HG03108 (cell line): Measurements from ENCODE around the gene ERICH4.
A peak's percentile ranks its signal among the peaks of the same experiment; 100 is the strongest.
"Not testable (repeated sequence)": the region's sequence is repeated elsewhere in the genome, so short reads cannot be mapped to it uniquely, and the experiment has no call there.

Experiments
- ATAC-seq: cut with Tn5 transposase; IDR thresholded peaks from one replicate; pipeline ENCODE4 v1.9.1; 2021; ENCODE audit warnings: moderate library complexity; ENCODE audit not compliant: unreplicated experiment

ERICH4 gene

DNA sequence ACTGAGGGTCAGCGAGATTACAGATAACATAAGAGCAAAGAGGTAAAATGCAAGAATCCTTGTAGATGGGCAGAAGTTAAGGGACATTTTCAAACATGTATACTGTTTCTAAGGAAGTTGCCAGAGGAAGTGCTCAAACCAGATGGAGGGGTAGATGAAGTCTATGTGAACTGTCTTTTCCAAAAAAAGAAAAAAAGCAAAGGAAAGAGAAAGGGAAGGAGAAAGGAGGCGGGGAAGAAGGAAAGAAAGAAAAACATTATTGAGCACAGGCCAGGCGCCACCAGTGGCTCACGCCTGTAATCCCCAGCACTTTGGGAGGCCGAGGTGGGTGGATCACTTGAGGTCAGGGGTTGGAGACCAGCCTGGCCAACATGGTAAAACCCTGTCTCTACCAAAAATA is 8.5 kb upstream of the ERICH4 start:
- no peak for ATAC-seq

DNA sequence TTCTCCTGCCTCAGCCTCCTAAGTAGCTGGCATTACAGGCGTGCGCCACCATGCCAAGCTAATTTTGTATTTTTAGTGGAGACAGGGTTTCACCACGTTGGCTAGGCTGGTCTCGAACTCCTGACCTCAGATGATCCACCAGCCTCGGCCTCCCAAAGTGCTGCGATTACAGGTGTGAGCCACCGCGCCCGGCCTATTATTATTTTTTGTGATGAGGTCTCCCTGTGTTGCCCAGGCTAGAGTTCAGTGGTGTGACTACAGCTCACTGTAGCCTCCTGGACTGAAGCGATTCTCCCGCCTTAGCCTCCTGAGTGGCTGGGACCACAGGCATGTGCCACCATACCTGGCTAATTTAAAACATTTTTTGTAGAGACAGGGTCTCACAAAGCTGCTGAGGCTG is 7.6 kb upstream of the ERICH4 start:
- not testable (repeated sequence) for ATAC-seq

DNA sequence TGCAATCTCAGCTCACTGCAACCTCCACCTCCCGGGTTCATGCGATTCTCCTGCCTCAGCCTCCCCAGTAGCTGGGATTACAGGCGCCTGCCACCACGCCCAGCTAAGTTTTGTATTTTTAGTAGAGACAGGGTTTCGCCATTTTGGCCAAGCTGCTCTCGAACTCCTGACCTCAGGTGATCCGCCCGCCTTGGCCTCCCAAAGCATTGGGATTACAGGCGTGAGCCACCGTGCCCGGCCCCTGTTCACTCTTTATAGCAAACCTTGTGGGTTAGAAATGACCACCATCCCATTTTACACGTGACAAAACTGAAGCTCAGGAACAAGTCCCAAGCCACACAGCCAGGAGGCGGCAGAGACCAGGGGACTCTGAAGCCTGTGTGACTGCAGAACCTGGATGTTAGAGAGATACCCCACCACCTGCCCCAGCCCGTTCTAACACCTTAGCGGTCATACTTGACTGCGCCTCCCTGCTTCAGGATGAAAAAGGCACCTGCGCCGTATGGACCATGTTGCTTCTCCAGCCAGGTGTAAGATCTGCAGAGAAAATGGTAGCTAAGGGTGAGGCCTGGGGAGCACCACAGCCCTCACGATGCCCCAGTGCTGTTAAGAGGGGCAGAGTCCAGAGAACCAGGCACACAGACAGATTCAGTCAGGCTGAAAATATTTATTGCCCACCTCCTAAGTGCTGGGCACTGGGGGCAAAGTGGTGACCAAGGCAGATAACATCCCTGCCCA is 6.9 kb upstream of the ERICH4 start:
- ATAC-seq = no peak

DNA sequence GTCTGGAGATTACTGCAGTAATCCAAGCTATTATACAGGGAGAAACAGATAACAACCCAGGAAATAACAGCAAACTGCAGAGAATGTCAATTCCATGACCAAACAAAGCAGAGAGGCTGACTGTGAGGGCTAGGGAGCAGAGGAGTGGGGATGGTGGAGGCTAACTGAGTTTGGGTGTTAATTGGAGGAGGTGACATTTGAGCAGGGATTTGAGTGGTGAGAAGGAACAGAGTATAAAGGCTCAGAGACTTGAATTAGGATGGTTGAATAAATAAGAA is 6.3 kb upstream of the ERICH4 start:
- no peak for ATAC-seq

DNA sequence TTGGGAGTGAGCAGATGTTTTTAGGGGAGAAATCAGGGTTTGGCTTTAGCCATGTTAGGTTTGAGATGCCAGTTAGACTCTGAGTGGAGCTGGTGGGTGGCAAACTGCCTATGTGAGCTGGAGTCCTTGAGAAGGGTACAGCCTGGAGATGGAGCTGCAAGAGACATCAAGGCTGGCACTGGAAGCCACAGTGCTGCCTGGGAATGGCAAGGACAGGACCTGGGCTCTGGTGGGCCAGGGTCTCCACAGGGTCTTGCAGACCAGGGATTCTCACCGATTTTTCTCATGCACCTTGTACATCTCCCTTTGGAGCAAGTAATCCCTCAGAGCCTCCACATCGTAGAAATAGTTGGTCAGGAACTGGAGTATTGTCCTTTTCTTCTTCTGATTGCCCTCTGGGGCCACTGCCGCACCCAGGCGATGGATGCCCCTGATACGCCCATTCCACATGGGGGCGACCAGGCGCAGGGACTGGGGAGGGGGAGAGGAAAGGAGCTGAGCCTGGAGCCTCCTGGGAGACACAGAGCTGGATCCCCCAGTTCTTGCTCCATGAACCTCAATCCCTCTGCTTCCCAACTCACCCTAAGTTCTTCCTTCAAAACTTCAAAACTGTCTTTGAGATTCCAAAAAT is 4.9 kb upstream of the ERICH4 start:
- no peak for ATAC-seq

DNA sequence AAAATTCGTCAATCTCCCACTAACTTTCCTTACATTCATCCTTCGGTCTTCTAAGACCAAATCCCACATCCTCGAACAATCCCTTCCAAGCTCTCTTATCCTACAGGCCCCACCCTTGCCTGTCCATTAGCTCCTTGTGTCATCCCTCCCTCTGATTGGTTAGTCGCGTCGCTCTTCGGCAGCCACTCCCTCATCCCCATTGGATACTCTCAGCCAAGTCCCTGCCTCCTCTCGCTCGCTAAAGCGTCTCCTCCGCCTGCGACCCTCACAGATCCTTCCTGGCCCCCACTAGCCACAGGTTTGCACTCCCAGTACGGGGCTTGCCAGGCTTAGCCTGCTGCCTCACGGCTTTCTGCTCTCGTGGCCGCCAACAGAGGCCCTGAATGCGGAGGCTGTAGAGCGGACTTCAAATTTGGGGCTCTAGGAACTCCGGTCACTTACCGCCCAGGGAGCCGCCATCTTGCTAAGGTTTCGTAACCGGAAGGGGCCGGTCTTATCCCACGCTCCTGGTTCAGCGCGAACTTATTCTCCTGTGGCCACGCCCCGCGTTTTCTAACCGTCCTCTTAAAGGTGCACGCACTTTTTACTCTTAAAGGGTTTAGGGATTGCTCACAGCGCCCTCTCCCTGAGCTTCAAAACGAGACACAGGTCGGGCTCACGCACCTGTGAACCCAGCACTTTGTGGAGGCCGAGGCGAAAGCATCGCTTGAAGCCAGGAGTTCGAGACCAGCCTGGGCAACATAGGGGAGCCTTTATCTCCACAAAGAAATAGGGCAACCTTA is 3.3 kb upstream of the ERICH4 start, which contains the start of gene DMAC2:
Gene DMAC2, minus strand, starts transcription at position 472 of the 782 bp plus-strand sequence. Its CDS starts 13 bp downstream, at position 459.
- ATAC-seq = peak; percentile 91

DNA sequence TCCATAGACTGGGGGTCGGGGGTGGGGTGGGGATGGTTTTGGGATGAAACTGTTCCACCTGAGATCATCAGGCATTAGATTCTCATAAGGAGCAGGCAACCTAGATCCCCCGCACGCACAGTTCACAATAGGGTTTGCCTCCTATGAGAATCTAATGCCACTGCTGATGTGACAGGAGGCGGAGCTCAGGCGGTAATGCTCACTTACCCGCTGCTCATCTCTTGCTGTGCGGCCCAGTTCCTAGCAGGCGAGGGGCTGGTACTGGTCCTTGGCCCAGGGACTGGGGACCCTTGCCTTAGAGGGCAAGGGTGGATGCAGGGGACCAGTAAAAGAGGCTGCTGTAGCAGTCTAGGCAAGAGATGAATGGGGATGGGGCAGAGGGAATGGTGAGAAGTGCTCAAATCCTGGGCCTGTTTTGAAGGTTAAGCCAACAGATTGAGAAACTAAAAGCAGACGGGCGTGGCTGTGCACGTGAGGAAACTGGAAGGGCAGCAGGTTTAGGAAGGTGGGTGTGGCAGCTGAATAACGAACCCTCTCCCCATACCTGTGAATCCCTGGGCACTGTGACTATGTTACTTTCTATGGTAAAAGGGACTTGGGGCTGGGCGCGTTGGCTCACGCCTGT is 1.5 kb upstream of the ERICH4 start:
- no peak for ATAC-seq

DNA sequence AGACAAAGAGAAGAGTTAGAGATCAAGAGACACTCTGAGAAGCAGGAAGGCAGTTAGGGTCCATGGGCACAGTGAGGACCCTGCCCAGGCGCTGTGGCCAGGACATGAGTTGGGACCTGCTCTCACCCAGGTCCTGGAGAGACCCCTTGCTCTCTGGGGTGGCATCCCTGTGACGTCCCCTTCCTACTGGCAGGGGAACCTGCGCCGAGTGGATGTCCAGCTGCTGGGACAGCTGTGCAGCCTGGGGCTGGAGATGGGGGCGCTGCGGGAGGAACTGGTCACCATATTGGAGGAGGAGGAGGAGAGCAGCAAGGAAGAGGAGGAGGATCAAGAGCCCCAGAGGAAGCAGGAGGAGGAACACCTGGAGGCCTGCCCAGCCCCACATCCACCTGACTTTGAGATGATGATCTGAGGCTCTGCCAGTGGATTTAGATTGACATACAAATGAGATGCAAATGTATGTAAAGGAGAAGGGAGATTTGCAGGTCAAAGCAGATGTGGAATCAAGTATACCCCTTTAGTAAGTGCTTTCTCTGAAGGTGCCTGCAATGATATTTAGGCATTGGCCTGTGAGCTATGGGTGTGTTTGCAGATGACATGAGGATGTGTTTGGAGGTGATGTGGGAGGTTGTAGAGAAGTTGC is 978 bp downstream of the ERICH4 start:
- ATAC-seq = no peak

DNA sequence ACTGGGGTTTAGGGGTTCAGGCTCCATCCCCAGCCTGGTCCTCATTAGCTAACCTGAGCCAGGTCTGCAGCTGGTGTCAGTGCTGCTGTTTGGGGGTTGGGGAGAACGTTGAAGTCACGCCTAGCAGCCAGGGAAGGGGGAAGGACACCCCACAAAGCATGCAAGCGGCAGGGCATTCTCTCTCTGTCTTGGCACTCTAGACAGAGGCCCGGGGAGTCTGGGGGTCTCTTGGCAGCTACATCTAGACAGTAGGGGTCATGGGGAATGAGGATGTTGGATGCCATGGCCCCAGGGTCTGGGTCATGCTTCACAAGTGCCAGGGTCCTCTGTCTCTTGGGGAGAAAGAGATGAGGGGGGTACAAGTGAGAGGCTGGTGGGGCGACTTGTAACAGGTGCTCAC is 2.6 kb downstream of the ERICH4 start:
- ATAC-seq = no peak

DNA sequence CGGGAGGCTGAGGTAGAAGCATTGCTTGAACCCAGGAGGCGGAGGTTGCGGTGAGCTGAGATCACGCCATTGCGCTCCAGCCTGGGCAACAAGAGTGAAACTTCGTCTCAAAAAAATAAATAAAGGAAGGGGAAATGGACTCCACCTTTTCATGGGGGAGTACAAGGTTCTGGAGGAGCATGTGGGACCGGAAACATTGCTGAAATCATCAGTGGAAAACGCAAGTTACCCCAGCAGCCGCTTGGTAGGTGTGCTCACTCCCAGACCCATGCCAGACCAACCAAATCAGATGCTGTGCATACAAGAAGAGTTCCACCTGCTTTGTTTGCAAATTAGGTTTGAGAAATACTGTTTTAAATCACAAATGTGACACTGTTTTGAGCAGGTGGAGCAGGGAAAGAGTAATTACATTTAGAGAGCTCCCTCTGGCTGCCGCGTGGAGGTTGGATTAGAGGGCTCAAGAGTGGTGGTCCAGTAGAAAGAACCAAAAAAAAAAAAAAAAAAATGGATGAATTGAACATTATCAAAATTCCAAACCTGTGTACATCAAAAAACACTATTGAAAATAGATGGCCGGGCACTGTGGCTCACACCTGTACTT is 4.9 kb downstream of the ERICH4 start:
- ATAC-seq = no peak

DNA sequence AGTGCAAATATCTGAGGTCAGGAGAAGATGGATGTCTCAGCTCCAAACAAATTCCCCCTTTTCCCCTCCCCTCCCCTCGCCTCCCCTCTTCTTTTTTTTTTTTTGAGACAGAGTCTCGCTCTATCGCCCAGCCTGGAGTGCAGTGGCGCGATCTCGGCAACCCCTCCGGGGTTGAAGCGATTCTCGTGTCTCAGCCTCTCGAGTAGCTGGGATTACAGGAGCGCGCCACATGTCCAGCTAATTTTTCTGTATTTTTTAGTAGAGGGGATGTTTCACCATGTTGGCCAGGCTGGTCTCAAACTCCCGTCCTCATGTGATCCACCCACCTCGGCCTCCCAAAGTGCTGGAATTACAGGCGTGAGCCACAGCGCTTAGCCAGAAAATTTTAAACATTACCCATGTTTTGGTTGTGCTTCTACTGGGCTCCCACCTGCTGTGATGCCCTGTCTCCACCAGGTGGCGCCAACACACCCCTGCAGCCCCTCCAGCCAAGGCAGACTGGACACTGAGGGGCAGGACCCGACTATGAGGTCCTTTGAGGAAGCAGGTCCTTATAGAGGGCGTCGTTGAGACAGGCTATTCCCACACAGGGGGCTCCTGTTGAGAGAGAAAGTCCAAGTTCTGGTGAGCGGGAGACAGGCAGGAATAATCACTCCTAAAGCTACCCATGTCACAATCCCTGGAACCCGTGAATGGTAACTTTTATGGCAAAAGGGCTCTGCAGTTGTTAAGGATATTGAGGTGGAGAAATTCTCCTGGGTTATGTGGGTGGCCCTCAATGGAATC is 6.3 kb downstream of the ERICH4 start:
- no peak for ATAC-seq

DNA sequence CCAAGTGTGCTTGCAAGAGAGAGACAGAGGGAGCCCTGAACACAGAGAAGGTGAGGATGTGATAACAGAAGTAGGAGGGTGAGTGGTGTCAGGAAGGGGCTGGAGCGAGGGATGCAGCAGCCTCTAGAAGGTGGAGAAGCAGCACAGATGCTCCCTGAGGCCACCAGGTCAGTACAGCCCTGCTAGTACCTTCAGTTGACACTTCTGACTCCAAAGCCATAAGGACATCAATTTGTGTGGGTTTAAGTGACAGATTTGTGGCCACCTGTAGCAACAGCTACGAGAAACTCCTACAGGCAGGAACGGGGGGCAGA is 6.9 kb downstream of the ERICH4 start:
- ATAC-seq = no peak

DNA sequence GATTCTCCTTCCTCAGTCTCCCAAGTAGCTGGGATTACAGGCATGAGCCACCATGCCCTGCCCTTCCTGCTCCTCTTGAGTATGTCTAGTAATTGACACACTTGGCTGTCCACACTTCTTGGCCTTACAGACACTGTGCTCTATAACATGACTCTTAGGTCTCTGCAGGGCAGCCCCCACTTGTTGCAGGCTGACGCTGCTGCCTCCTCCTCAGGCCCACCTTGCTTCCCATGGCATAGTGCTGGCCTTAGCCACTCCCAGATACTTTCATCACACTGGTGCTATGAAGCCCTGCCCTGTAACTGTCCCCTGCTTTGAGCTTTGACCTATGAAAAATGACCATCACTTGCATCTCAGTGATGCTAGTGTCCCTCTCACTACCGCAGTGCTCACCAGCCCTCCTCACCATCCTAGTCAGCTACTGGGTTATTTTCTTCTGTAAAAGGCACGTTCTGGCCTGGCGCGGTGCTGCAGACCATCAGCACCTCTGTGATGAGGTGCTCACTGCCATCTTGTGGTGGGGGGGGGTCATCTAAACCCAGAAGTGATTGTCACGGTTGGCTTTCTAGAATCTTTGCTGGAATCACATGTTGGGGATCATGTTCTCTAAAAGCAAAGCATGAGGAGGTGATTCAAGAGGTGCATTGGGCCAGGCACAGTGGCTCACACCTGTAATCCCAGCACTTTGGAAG is 9.8 kb downstream of the ERICH4 start:
- no peak for ATAC-seq

DNA sequence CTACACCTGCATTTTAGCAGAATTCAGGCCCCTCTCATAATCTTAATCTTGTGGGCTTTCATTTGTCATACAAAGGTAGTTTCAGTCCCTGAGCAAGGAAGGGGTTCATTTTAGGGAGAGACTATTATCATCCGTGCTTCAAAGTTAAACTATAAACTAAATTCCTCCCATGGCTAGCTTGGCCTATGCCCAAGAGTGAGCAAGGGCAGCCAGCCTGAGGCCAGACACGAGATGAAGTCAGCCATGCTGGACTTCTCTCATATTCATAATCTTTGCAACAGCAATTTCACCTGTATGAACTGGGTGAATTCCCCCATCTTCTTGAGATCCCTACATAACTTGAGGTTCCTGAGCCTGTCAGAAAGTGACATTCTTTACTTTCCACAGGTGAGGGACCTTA is 13.0 kb downstream of the ERICH4 start:
- ATAC-seq = no peak

DNA sequence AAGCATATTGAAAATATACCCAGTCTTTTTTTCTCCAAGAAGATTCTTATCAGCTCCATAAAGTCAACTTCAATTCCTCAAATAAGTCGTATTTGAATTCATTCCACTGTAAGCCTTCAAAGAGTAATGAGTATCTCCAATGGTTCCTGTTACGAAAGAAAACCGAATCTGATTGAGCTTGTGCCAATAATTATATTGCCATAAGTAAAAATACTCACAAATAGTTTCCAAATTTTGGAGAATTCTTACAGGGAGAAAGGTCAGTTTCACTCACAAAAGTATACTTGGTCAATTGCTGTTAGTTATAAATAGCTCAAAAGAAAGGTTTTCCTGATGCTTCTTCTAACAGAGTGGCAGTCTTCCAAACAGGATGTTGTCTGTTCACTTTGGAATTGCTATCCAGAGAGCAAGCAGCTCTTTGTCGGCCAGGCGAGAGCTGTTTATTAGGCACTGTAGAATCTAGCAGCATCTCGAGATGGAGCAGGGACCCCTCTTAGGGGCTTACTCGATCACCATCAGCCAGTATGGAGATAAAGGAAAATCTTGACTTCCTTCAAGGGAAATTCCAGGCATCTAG is 13.5 kb downstream of the ERICH4 start:
- ATAC-seq = no peak

DNA sequence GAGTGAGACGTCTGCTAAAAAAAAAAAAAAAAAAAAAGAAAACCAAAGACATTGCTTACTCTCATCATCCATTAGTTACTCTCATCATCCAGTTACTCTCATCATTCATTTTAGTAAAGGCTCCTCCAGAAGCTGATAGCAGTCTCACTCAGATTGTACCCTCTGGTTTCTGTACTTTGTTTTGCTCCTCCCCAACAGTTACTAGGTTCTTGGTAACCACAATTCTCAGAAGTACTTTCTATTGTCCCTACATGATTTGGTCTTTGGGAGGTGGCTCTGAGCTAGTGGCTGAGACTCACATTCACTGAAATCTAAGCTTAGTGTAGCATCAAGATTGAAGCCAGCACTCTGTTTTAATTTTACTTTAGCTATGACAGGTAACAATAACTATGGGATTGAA is 14.3 kb downstream of the ERICH4 start:
- peak; percentile 81 for ATAC-seq

DNA sequence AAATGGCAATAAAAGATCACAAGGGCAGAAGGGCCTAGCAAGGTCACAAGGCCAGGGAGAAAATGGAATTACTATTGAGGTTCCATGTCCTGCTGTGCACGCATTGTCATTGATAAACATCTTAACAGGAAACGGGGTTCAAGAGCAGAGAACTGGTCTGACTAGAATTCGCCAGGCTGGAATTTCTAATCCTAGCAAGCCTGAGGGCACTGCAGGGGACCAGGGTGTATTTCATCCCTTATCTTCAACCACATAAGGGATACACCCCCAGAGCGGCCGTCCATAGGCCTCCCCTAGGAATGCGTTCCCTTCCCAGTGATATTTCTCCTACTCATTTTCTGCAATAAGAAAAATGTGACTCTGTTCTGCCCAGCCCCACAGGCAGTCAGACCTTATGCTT is 19.5 kb downstream of the ERICH4 start:
- ATAC-seq = no peak

DNA sequence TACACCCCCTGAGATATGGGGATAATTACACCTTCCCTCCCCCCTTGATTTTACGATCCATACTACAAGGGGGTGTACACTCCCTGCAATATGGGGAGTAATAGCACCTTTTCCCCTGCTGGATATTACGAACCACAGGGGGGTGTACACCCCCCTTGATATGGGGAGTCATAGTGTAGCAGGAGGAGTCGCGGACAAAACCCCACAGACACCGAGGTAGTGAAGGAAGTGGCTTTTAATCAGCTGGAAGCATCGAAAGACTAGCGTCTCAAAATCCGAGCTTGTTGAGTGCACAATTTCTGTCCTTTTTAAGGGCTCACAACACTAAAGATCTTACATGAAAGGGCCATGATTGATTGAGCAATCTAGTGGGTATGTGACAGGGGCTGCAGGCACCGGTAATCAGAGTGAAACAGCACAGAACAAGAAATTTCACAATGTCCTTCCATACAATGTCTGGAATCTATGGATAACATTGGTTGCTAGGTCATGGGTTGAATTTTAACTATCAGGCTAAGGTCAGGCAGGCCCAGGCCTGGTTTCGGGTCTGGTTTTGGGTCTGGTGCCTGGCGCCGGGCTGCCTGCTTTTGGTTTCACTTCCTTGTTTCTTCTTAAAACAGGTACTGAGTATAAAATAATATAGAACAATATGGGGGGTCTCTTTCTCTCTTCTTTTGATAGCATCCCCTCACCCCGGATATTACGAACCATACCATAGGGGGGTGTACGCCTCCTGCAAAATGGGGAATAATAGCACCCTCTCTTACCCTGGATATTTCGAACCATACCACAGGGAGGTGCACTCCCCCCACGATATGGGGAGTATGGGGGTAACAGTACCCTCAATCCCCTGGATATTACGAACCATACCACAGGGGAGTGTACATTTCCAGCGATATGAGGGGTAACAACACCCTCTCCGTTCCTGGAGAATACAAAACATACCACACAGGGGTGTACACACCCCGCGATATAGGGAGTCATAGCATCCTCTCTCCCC is 20.6 kb downstream of the ERICH4 start:
- ATAC-seq = not testable (repeated sequence)
